ENCODE data around the gene FFAR2. TPM values are rescaled to one million over a fixed set of nuclear protein-coding genes. Genes with fewer than 3 reads are reported as not detected.
"Not testable (repeated sequence)": the region's sequence is repeated elsewhere in the genome, so short reads cannot be mapped to it uniquely, and the experiment has no call there.

Gene FFAR2
- total RNA-seq, 1 experiment from 2014 or later = not detected

DNA sequence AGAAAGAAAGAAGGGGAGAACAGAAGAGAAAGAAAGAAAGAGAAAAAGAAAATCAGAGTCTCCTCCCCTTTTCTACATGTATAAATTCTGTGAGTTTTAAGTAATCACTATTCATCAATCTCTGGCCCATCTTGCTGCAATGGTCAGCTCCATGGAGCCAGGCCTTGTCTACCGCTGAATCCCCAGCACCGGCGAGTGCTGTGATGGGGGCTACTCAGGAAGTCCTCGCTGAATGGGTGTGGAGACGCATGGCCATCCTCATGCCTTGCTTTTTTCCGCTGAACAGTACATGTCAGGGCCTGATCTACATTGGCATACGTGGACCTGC lies 47.3 kb upstream of the FFAR2 start:
- H3K18ac ChIP-seq (ENCODE audit: insufficient read length, low read depth, low read length) = no peak overlapping the region
- no peaks in the 10 kb centered on the region for H3K36me3 Mint-ChIP-seq (ENCODE audit: insufficient read depth in 1 of 3, low read depth in 3 of 3)
- H3K23ac ChIP-seq (ENCODE audit: insufficient read length, low read depth, low read length) = no peak overlapping the region
- no peaks in the 10 kb centered on the region for H3K23me2 ChIP-seq (ENCODE audit: insufficient read length, low read depth, low read length, poor library complexity, severe bottlenecking)
- H3T11ph ChIP-seq (ENCODE audit: low read length) = no peak overlapping the region
- TF ChIP-seq, protein P1, sequence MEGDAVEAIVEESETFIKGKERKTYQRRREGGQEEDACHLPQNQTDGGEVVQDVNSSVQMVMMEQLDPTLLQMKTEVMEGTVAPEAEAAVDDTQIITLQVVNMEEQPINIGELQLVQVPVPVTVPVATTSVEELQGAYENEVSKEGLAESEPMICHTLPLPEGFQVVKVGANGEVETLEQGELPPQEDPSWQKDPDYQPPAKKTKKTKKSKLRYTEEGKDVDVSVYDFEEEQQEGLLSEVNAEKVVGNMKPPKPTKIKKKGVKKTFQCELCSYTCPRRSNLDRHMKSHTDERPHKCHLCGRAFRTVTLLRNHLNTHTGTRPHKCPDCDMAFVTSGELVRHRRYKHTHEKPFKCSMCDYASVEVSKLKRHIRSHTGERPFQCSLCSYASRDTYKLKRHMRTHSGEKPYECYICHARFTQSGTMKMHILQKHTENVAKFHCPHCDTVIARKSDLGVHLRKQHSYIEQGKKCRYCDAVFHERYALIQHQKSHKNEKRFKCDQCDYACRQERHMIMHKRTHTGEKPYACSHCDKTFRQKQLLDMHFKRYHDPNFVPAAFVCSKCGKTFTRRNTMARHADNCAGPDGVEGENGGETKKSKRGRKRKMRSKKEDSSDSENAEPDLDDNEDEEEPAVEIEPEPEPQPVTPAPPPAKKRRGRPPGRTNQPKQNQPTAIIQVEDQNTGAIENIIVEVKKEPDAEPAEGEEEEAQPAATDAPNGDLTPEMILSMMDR (conservative IDR thresholded peaks at IDR 0.05) = no peak
- H3K4me2 ChIP-seq (ENCODE audit: insufficient read depth, insufficient read length, low read length) = no peak overlapping the region
- H3K27ac Mint-ChIP-seq = no peak overlapping the region
- H3K4me1 Mint-ChIP-seq = peaks cover 0 to 3% of the 10 kb centered on the region in 2 experiments; a peak in 2 of 4 replicates
- no peaks in the 10 kb centered on the region for H3K27me3 ChIP-seq (ENCODE audit: insufficient read depth, low read length)
- H2BK12ac ChIP-seq (ENCODE audit: insufficient read length, low read depth, low read length) = no peak overlapping the region
- H3K4me3 Mint-ChIP-seq = no peak overlapping the region
- H3K79me2 ChIP-seq (ENCODE audit: insufficient read depth, low read length) = no peaks in the 10 kb centered on the region
- H4K8ac ChIP-seq (replicated peaks; ENCODE audit: insufficient read length, low read depth, low read length) = no peak overlapping the region
- no peak for DNase-seq
- no peaks in the 10 kb centered on the region for H4K20me1 ChIP-seq (ENCODE audit: control insufficient read depth, insufficient read depth, insufficient read length)
- no peak overlapping the region for H4K91ac ChIP-seq (ENCODE audit: insufficient read length, low read depth, low read length)
- H3K27ac ChIP-seq (ENCODE audit: insufficient read length, low read depth, low read length) = no peak overlapping the region
- H3K9me3 Mint-ChIP-seq = no peaks in the 10 kb centered on the region; a peak in 1 of 5 replicates
- no peak overlapping the region for H2BK15ac ChIP-seq (ENCODE audit: low read depth, low read length)
- H3K4ac ChIP-seq (ENCODE audit: low read depth, low read length) = no peak overlapping the region
- peaks cover 2% of the 10 kb centered on the region; the same call in 1 of the 2 replicates for H3K27me3 Mint-ChIP-seq (ENCODE audit: low read depth)
- no peak overlapping the region for H3K9ac ChIP-seq (ENCODE audit: extremely low read depth, insufficient read length, low read length)
- no peaks in the 10 kb centered on the region for H3K9me3 ChIP-seq (ENCODE audit: control insufficient read depth, low read depth, low read length)
- H4K5ac ChIP-seq (ENCODE audit: insufficient read length, low read depth, low read length) = no peak overlapping the region
- H2AK5ac ChIP-seq (ENCODE audit: insufficient read length, low read length) = no peak overlapping the region
- no peak overlapping the region for H2BK20ac ChIP-seq (ENCODE audit: low read depth, low read length, poor library complexity, severe bottlenecking)
- no peaks in the 10 kb centered on the region for H3K79me1 ChIP-seq (ENCODE audit: insufficient read depth, low read depth, low read length, poor library complexity, severe bottlenecking)
- no peak overlapping the region for H3K14ac ChIP-seq (ENCODE audit: insufficient read depth, low read length)
- no peak overlapping the region for H2BK120ac ChIP-seq (ENCODE audit: low read depth, low read length, poor library complexity, severe bottlenecking)
- H3K56ac ChIP-seq (ENCODE audit: insufficient read length, low read depth, low read length) = no peak overlapping the region
- WGBS (ENCODE audit: extremely low coverage, insufficient read length, low lambda C conversion rate) = no CpG with 5 or more reads among the region's 7 CpGs
- no peak overlapping the region for H2BK5ac ChIP-seq (ENCODE audit: insufficient read length, low read length)
- no peaks in the 10 kb centered on the region for H3K4me1 ChIP-seq (ENCODE audit: insufficient read depth, low read length)
- no peak overlapping the region for H2AFZ ChIP-seq (ENCODE audit: low read length)

GRCh38 chr19:35401416-35401815 lies 46.6 kb upstream of the FFAR2 start:
- H3K23me2 ChIP-seq (ENCODE audit: insufficient read length, low read depth, low read length, poor library complexity, severe bottlenecking); H3K4ac ChIP-seq (ENCODE audit: low read depth, low read length); H4K91ac ChIP-seq (ENCODE audit: insufficient read length, low read depth, low read length); H3K27me3 ChIP-seq (ENCODE audit: insufficient read depth, low read length); H3K9me3 ChIP-seq (ENCODE audit: control insufficient read depth, low read depth, low read length); H3K4me2 ChIP-seq (ENCODE audit: insufficient read depth, insufficient read length, low read length); H3K14ac ChIP-seq (ENCODE audit: insufficient read depth, low read length); H2AFZ ChIP-seq (ENCODE audit: low read length); H3K9ac ChIP-seq (ENCODE audit: extremely low read depth, insufficient read length, low read length); H3K4me3 Mint-ChIP-seq; H3K18ac ChIP-seq (ENCODE audit: insufficient read length, low read depth, low read length); H3K79me1 ChIP-seq (ENCODE audit: insufficient read depth, low read depth, low read length, poor library complexity, severe bottlenecking); H3T11ph ChIP-seq (ENCODE audit: low read length); H2BK20ac ChIP-seq (ENCODE audit: low read depth, low read length, poor library complexity, severe bottlenecking); H2AK5ac ChIP-seq (ENCODE audit: insufficient read length, low read length); H3K36me3 Mint-ChIP-seq (ENCODE audit: insufficient read depth in 1 of 3, low read depth in 3 of 3); DNase-seq; H3K27ac ChIP-seq (ENCODE audit: insufficient read length, low read depth, low read length); H4K5ac ChIP-seq (ENCODE audit: insufficient read length, low read depth, low read length); H3K27me3 Mint-ChIP-seq (ENCODE audit: low read depth); H4K8ac ChIP-seq (replicated peaks; ENCODE audit: insufficient read length, low read depth, low read length); H3K79me2 ChIP-seq (ENCODE audit: insufficient read depth, low read length); H3K4me1 ChIP-seq (ENCODE audit: insufficient read depth, low read length); H2BK12ac ChIP-seq (ENCODE audit: insufficient read length, low read depth, low read length); H3K4me1 Mint-ChIP-seq; H3K56ac ChIP-seq (ENCODE audit: insufficient read length, low read depth, low read length); H3K9me3 Mint-ChIP-seq; H2BK120ac ChIP-seq (ENCODE audit: low read depth, low read length, poor library complexity, severe bottlenecking); H2BK15ac ChIP-seq (ENCODE audit: low read depth, low read length); H3K23ac ChIP-seq (ENCODE audit: insufficient read length, low read depth, low read length); H2BK5ac ChIP-seq (ENCODE audit: insufficient read length, low read length); H4K20me1 ChIP-seq (ENCODE audit: control insufficient read depth, insufficient read depth, insufficient read length): not testable (repeated sequence)
- no CpG with 5 or more reads among the region's 9 CpGs for WGBS (ENCODE audit: extremely low coverage, insufficient read length, low lambda C conversion rate)
- H3K27ac Mint-ChIP-seq = peak overlapping the region in 1 of 3 experiments; percentile 71; a peak in 1 of 7 replicates

Measured in H9 (cell line).